Sigmoid colon (tissue), 4 donors: ENCODE measurements around the gene FRZB.

Experiments
- CTCF ChIP-seq, 4 experiments: fragments of 450-650 bp in 3 of 4; fragments of 200-600 bp in 1 of 4; IDR thresholded peaks; one replicate each; pipeline ENCODE4 v1.5.1; 2016 to 2019; ENCODE audit warnings: antibody characterized with exemption in 4 of 4, mild to moderate bottlenecking in 3 of 4, moderate library complexity in 2 of 4
- EP300 ChIP-seq, 4 donors: sonication (generic); formaldehyde crosslinking; IDR thresholded peaks; one replicate each; pipeline ENCODE4 v1.6.1; 2017; ENCODE audit warnings: antibody characterized with exemption in 4 of 4
- POLR2AphosphoS5 ChIP-seq, 4 donors: sonication (generic); formaldehyde crosslinking; IDR thresholded peaks; one replicate each; pipeline ENCODE4 v1.6.1; 2017; ENCODE audit warnings: antibody characterized with exemption in 4 of 4

GRCh38 chr2:182915369-182916326 is 49.2 kb upstream of the FRZB start:
- TF ChIP-seq CTCF (IDR thresholded peaks at IDR 0.05) (no peak), POLR2AphosphoS5 (IDR thresholded peaks at IDR 0.05) (no peak), EP300 (IDR thresholded peaks at IDR 0.05) (no peak)
